Subcutaneous abdominal adipose tissue (tissue), 5 donors: Measurements from ENCODE around the gene NOD1.

Experiments
- H3K27ac ChIP-seq: one replicate; pipeline ENCODE4 v1.7.0; 2013; ENCODE audit warnings: low read depth, mild to moderate bottlenecking, inconsistent platforms, low read length, moderate library complexity
- H3K27me3 ChIP-seq, 5 donors: one replicate each; pipeline ENCODE4 v1.7.0; 2013; ENCODE audit warnings: low read length in 5 of 5, inconsistent platforms in 1 of 5; ENCODE audit not compliant: control insufficient read depth in 5 of 5, insufficient read depth in 4 of 5
- H3K36me3 ChIP-seq, 5 donors: one replicate each; pipeline ENCODE4 v1.7.0; 2013; ENCODE audit warnings: low read length in 5 of 5; ENCODE audit not compliant: control insufficient read depth in 5 of 5, insufficient read depth in 5 of 5
- H3K4me1 ChIP-seq, 5 donors: one replicate each; pipeline ENCODE4 v1.7.0; 2013; ENCODE audit warnings: low read length in 5 of 5, mild to moderate bottlenecking in 3 of 5, moderate library complexity in 1 of 5; ENCODE audit not compliant: control insufficient read depth in 5 of 5, insufficient read depth in 5 of 5
- H3K4me3 ChIP-seq, 5 donors: one replicate each; pipeline ENCODE4 v1.7.0; 2013; ENCODE audit warnings: low read length in 5 of 5, low read depth in 1 of 5
- H3K9ac ChIP-seq, 5 donors: one replicate each; pipeline ENCODE4 v1.7.0; 2013; ENCODE audit warnings: low read length in 5 of 5, mild to moderate bottlenecking in 4 of 5, moderate library complexity in 3 of 5
- H3K9me3 ChIP-seq, 5 donors: one replicate each; pipeline ENCODE4 v1.7.0; 2013; ENCODE audit warnings: low read length in 5 of 5; ENCODE audit not compliant: control insufficient read depth in 5 of 5
- donor health status: healthy.
- donor health status: healthy.
- donor health status: healthy.
- donor health status: healthy.
- donor health status: healthy.

The NOD1 gene

GRCh38 chr7:30471205-30471604 is 7.4 kb downstream of the NOD1 start:
- Histone ChIP-seq H3K9me3 (no peaks in the 10 kb centered on the region), H3K27me3 (no peaks in the 10 kb centered on the region), H3K27ac (peak overlapping the region; percentile 96), H3K4me1 (peaks cover 46 to 93% (median 90%) of the 10 kb centered on the region in 5 donors), H3K36me3 (no peaks in the 10 kb centered on the region), H3K4me3 (peak overlapping the region in 3 of 5 donors; percentile 2 to 41 (median 15)), H3K9ac (peak overlapping the region in 3 of 5 donors; percentile 21 to 50 (median 23))

GRCh38 chr7:30470771-30471170 is 7.8 kb downstream of the NOD1 start:
- Histone ChIP-seq H3K4me1 (peaks cover 49 to 93% (median 92%) of the 10 kb centered on the region in 5 donors), H3K27ac (peak overlapping the region; percentile 96), H3K36me3 (no peaks in the 10 kb centered on the region), H3K9me3 (no peaks in the 10 kb centered on the region), H3K9ac (peak overlapping the region in 4 of 5 donors; percentile 23 to 79 (median 52)), H3K4me3 (peak overlapping the region in 3 of 5 donors; percentile 2 to 41 (median 20)), H3K27me3 (no peaks in the 10 kb centered on the region)

GRCh38 chr7:30470163-30470770 is 8.3 kb downstream of the NOD1 start:
- Histone ChIP-seq H3K9ac (peak overlapping the region; percentile 57 to 80 (median 62)), H3K9me3 (no peaks in the 10 kb centered on the region), H3K27ac (peak overlapping the region; percentile 96), H3K4me1 (peaks cover 45 to 93% (median 91%) of the 10 kb centered on the region in 5 donors), H3K4me3 (peak overlapping the region in 4 of 5 donors; percentile 5 to 41 (median 26)), H3K36me3 (no peaks in the 10 kb centered on the region), H3K27me3 (no peaks in the 10 kb centered on the region)

GRCh38 chr7:30469303-30469702 is 9.3 kb downstream of the NOD1 start:
- Histone ChIP-seq H3K4me1 (peaks cover 42 to 93% (median 92%) of the 10 kb centered on the region in 5 donors), H3K9ac (peak overlapping the region; percentile 57 to 80 (median 62)), H3K27ac (peak overlapping the region; percentile 96), H3K9me3 (no peaks in the 10 kb centered on the region), H3K36me3 (no peaks in the 10 kb centered on the region), H3K4me3 (peak overlapping the region in 3 of 5 donors; percentile 7 to 45 (median 27)), H3K27me3 (no peaks in the 10 kb centered on the region)

GRCh38 chr7:30468791-30469190 is 9.8 kb downstream of the NOD1 start:
- Histone ChIP-seq H3K36me3 (no peaks in the 10 kb centered on the region), H3K9ac (peak overlapping the region in 4 of 5 donors; percentile 40 to 57 (median 52)), H3K4me3 (peak overlapping the region in 3 of 5 donors; percentile 27 to 45 (median 44)), H3K4me1 (peaks cover 41 to 95% (median 92%) of the 10 kb centered on the region in 5 donors), H3K27me3 (no peaks in the 10 kb centered on the region), H3K9me3 (no peaks in the 10 kb centered on the region), H3K27ac (peak overlapping the region; percentile 96)

GRCh38 chr7:30468041-30468440 is 10.5 kb downstream of the NOD1 start:
- Histone ChIP-seq H3K27ac (peak overlapping the region; percentile 96), H3K9ac (peak overlapping the region in 1 of 5 donors; percentile 55), H3K36me3 (no peaks in the 10 kb centered on the region), H3K4me1 (peaks cover 41 to 93% (median 89%) of the 10 kb centered on the region in 5 donors), H3K4me3 (no peak overlapping the region), H3K27me3 (no peaks in the 10 kb centered on the region), H3K9me3 (no peaks in the 10 kb centered on the region)

GRCh38 chr7:30467271-30467670 is 11.3 kb downstream of the NOD1 start:
- Histone ChIP-seq H3K4me3 (no peak overlapping the region), H3K4me1 (peaks cover 39 to 86% (median 82%) of the 10 kb centered on the region in 5 donors), H3K9me3 (no peaks in the 10 kb centered on the region), H3K36me3 (no peaks in the 10 kb centered on the region), H3K27ac (peak overlapping the region; percentile 26), H3K9ac (no peak overlapping the region), H3K27me3 (no peaks in the 10 kb centered on the region)

- Histone ChIP-seq H3K9ac (peak overlapping the region in 2 of 5 donors; percentile 73 to 82), H3K4me3 (no peak overlapping the region), H3K4me1 (peaks cover 34 to 76% (median 74%) of the 10 kb centered on the region in 5 donors), H3K27ac (peak overlapping the region; percentile 79), H3K9me3 (no peaks in the 10 kb centered on the region), H3K36me3 (no peaks in the 10 kb centered on the region), H3K27me3 (no peaks in the 10 kb centered on the region)
Measured at GRCh38 chr7:30466266-30466665, 12.3 kb downstream of the NOD1 start.

GRCh38 chr7:30465811-30466180 is 12.8 kb downstream of the NOD1 start:
- peak overlapping the region; percentile 79 for H3K27ac ChIP-seq
- H3K4me3 ChIP-seq = no peak overlapping the region
- H3K4me1 ChIP-seq = peaks cover 30 to 72% (median 69%) of the 10 kb centered on the region in 5 donors
- no peaks in the 10 kb centered on the region for H3K27me3 ChIP-seq
- H3K9me3 ChIP-seq = no peaks in the 10 kb centered on the region
- H3K36me3 ChIP-seq = no peaks in the 10 kb centered on the region
- peak overlapping the region in 2 of 5 donors; percentile 73 to 82 for H3K9ac ChIP-seq

GRCh38 chr7:30465046-30465810 is 13.4 kb downstream of the NOD1 start:
- Histone ChIP-seq H3K36me3 (peaks cover 0 to 5% (median 0%) of the 10 kb centered on the region in 5 donors), H3K27me3 (no peaks in the 10 kb centered on the region), H3K4me1 (peaks cover 26 to 72% (median 69%) of the 10 kb centered on the region in 5 donors), H3K4me3 (no peak overlapping the region), H3K9me3 (no peaks in the 10 kb centered on the region), H3K27ac (peak overlapping the region; percentile 79), H3K9ac (peak overlapping the region in 4 of 5 donors; percentile 39 to 82 (median 57))
